ENCODE data around the gene NOP56. TPM values are rescaled to one million over a fixed set of nuclear protein-coding genes. Genes with fewer than 3 reads are reported as not detected.

Gene NOP56
- total and polyA plus RNA-seq, 9 donors = 62.0 to 207 (median 134) TPM

GRCh38 chr20:2656471-2657117 lies 4.2 kb downstream of the NOP56 start:
- intact Hi-C loops (cut with DNase I) = loop anchor here in 2 of 4 donors (10.0 kb wide), 1 partner anchor 132 kb away; no protein-coding TSS in a partner anchor
- H3K27me3 ChIP-seq = no peaks in the 10 kb centered on the region
- DNase-seq = no peak
- no peak overlapping the region for H3K27ac ChIP-seq
- no peaks in the 10 kb centered on the region for H3K9me3 ChIP-seq
- no peak overlapping the region for H3K4me3 ChIP-seq
- no peaks in the 10 kb centered on the region for H3K4me1 ChIP-seq (ENCODE audit: insufficient read depth)
- no peaks in the 10 kb centered on the region for H3K36me3 ChIP-seq
- TF ChIP-seq, protein P1, sequence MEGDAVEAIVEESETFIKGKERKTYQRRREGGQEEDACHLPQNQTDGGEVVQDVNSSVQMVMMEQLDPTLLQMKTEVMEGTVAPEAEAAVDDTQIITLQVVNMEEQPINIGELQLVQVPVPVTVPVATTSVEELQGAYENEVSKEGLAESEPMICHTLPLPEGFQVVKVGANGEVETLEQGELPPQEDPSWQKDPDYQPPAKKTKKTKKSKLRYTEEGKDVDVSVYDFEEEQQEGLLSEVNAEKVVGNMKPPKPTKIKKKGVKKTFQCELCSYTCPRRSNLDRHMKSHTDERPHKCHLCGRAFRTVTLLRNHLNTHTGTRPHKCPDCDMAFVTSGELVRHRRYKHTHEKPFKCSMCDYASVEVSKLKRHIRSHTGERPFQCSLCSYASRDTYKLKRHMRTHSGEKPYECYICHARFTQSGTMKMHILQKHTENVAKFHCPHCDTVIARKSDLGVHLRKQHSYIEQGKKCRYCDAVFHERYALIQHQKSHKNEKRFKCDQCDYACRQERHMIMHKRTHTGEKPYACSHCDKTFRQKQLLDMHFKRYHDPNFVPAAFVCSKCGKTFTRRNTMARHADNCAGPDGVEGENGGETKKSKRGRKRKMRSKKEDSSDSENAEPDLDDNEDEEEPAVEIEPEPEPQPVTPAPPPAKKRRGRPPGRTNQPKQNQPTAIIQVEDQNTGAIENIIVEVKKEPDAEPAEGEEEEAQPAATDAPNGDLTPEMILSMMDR (IDR thresholded peaks at IDR 0.05) = no peak
- TF ChIP-seq POLR2A (IDR thresholded peaks at IDR 0.05) = no peak
- no peak for TF ChIP-seq EP300 (IDR thresholded peaks at IDR 0.05)
- WGBS, 3 donors = 82 to 85% (median 85%) methylated on average over 12 of the region's 12 CpGs

GRCh38 chr20:2657241-2657640 lies 4.8 kb downstream of the NOP56 start:
- WGBS, 3 donors = 57 to 59% (median 58%) methylated on average over 5 of the region's 5 CpGs
- no peak overlapping the region for H3K4me3 ChIP-seq
- no peak for DNase-seq
- H3K27me3 ChIP-seq = no peaks in the 10 kb centered on the region
- H3K4me1 ChIP-seq (ENCODE audit: insufficient read depth) = no peaks in the 10 kb centered on the region
- no peaks in the 10 kb centered on the region for H3K9me3 ChIP-seq
- TF ChIP-seq, protein P1 (IDR thresholded peaks at IDR 0.05) = no peak
- TF ChIP-seq EP300 (IDR thresholded peaks at IDR 0.05) = no peak
- TF ChIP-seq POLR2A (IDR thresholded peaks at IDR 0.05) = no peak
- H3K27ac ChIP-seq = no peak overlapping the region
- H3K36me3 ChIP-seq = no peaks in the 10 kb centered on the region
- intact Hi-C loops (cut with DNase I) = loop anchor here in 2 of 4 donors (10.0 kb wide), 1 partner anchor 132 kb away; no protein-coding TSS in a partner anchor

DNA sequence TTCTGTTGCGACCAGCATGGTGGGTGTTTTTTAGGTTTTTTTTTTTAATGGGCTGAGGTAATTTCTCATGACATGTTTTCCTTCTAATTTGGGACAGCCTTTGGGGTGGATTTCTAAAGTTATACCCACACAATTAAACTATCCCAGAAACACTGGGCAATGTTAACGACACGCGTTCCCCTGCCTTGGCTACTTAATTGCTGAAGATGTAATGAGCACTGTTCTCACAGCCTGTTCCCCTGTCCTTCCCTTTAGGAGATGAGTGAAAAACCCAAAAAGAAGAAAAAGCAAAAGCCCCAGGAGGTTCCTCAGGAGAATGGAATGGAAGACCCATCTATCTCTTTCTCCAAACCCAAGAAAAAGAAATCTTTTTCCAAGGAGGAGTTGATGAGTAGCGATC lies 5.2 kb downstream of the NOP56 start:
- intact Hi-C loops (cut with DNase I) = loop anchor here in 2 of 4 donors (10.0 kb wide), 1 partner anchor 133 kb away; no protein-coding TSS in a partner anchor
- no peaks in the 10 kb centered on the region for H3K4me1 ChIP-seq (ENCODE audit: insufficient read depth)
- H3K27me3 ChIP-seq = no peaks in the 10 kb centered on the region
- no peaks in the 10 kb centered on the region for H3K36me3 ChIP-seq
- WGBS, 3 donors = 81 to 89% (median 86%) methylated on average over 5 of the region's 5 CpGs
- H3K27ac ChIP-seq = no peak overlapping the region
- no peak overlapping the region for H3K4me3 ChIP-seq
- H3K9me3 ChIP-seq = no peaks in the 10 kb centered on the region
- DNase-seq = no peak
- TF ChIP-seq POLR2A (IDR thresholded peaks at IDR 0.05) (no peak), EP300 (IDR thresholded peaks at IDR 0.05) (no peak)
- TF ChIP-seq, protein P1 (IDR thresholded peaks at IDR 0.05) = no peak

GRCh38 chr20:2658414-2659354 lies 6.3 kb downstream of the NOP56 start:
- H3K36me3 ChIP-seq = no peaks in the 10 kb centered on the region
- H3K27ac ChIP-seq = no peak overlapping the region
- H3K9me3 ChIP-seq = no peaks in the 10 kb centered on the region
- TF ChIP-seq, protein P1 (IDR thresholded peaks at IDR 0.05) = no peak
- no peak for TF ChIP-seq POLR2A (IDR thresholded peaks at IDR 0.05)
- TF ChIP-seq EP300 (IDR thresholded peaks at IDR 0.05) = no peak
- no peak overlapping the region for H3K4me3 ChIP-seq
- intact Hi-C loops (cut with DNase I) = loop anchor here in 2 of 4 donors (10.0 kb wide), 1 partner anchor 134 kb away; no protein-coding TSS in a partner anchor
- no peaks in the 10 kb centered on the region for H3K27me3 ChIP-seq
- no peak for DNase-seq
- peaks cover 5% of the 10 kb centered on the region for H3K4me1 ChIP-seq (ENCODE audit: insufficient read depth)
- WGBS, 3 donors = 62 to 73% (median 67%) methylated on average over 13 of the region's 13 CpGs
